Measurements from ENCODE around the gene LMCD1. TPM values are rescaled to one million over a fixed set of nuclear protein-coding genes. Genes with fewer than 3 reads are reported as not detected.

LMCD1 gene
- total RNA-seq, 1 donor from 2014 or later = 1.3 TPM

DNA sequence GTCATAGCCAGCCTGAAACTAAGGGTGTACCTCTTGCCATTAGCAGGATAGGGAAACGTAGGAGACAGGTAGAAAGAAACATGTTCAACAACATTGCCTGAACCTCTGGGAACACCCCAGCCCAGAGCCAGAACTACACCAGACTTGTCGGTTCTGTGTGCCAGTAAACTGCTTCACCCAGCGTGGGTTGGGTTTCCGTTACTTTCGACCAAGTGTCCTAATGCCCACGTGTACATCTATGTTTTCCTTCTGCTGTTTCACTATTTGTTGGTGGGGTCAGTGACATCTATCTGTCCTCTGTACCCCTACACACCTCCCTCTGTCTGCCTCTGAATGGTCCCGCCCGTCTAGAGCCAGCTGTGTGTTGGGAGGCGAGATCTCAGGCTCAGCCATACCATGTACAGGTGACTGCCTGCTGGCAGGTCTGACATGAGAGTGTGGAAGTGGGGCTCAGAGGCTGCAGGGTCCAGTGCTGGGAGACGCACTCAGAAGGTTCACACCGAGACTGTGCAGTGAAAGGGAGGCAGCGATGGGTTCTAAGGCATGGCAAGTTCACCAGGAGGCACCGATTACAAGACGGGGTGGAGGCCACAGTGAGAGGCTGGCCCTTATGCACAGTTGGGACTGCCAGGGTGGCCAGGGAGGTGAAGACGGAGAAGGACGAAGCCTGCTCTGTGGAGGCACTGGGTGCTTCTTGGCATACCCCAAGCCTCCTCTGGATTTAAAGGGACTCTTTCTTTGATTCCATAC lies 106.6 kb downstream of the LMCD1 start:
- Mint-ChIP-seq H3K36me3 (ENCODE audit: unreplicated experiment) (peaks cover 4% of the 10 kb centered on the region), H3K4me1 (ENCODE audit: low read depth, unreplicated experiment) (peaks cover 9% of the 10 kb centered on the region), H3K9me3 (ENCODE audit: unreplicated experiment) (no peaks in the 10 kb centered on the region), H3K27me3 (ENCODE audit: unreplicated experiment) (peaks cover 1% of the 10 kb centered on the region), H3K27ac (ENCODE audit: unreplicated experiment) (no peak overlapping the region), H3K4me3 (ENCODE audit: unreplicated experiment) (no peak overlapping the region)
- TF ChIP-seq, protein P1, sequence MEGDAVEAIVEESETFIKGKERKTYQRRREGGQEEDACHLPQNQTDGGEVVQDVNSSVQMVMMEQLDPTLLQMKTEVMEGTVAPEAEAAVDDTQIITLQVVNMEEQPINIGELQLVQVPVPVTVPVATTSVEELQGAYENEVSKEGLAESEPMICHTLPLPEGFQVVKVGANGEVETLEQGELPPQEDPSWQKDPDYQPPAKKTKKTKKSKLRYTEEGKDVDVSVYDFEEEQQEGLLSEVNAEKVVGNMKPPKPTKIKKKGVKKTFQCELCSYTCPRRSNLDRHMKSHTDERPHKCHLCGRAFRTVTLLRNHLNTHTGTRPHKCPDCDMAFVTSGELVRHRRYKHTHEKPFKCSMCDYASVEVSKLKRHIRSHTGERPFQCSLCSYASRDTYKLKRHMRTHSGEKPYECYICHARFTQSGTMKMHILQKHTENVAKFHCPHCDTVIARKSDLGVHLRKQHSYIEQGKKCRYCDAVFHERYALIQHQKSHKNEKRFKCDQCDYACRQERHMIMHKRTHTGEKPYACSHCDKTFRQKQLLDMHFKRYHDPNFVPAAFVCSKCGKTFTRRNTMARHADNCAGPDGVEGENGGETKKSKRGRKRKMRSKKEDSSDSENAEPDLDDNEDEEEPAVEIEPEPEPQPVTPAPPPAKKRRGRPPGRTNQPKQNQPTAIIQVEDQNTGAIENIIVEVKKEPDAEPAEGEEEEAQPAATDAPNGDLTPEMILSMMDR (IDR thresholded peaks at IDR 0.05; ENCODE audit: partially characterized antibody, unreplicated experiment) = no peak
- DNase-seq = no peak

DNA sequence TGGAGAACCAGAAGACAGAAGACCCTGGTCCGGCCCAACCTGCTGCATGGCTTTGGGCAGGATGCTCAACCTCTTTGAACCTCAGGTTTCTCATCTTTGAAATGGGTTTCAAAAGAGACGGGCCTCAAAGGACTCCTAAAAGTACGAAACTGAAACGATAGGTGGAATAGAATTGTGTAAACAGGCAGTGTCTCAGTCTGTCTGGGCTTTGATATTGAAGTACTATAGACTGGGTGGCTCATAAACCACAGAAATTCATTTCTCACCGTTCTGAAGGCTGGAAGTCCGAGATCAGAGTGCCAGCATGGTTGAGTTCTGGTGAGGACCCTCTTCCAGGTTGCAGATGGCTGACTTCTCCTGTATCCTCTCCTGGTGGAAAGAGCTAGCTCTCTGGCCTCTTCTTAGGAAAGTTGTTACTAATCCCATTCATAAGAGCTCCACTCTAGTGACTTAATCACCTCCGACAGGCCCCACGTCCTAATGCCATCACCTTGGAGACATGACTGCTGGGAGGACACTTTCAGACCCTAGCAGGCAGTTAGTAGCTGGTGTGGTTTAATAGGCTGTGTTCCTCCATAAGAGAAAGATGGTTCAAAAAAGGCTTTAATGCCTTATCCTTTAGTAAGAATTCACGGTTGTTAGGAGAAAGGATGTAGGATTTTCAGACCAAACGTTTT lies 107.3 kb downstream of the LMCD1 start:
- Mint-ChIP-seq H3K4me1 (ENCODE audit: low read depth, unreplicated experiment) (peaks cover 9% of the 10 kb centered on the region), H3K27me3 (ENCODE audit: unreplicated experiment) (peaks cover 1% of the 10 kb centered on the region), H3K4me3 (ENCODE audit: unreplicated experiment) (no peak overlapping the region), H3K27ac (ENCODE audit: unreplicated experiment) (no peak overlapping the region), H3K9me3 (ENCODE audit: unreplicated experiment) (no peaks in the 10 kb centered on the region), H3K36me3 (ENCODE audit: unreplicated experiment) (peaks cover 4% of the 10 kb centered on the region)
- no peak for DNase-seq
- TF ChIP-seq, protein P1 (IDR thresholded peaks at IDR 0.05; ENCODE audit: partially characterized antibody, unreplicated experiment) = no peak

DNA sequence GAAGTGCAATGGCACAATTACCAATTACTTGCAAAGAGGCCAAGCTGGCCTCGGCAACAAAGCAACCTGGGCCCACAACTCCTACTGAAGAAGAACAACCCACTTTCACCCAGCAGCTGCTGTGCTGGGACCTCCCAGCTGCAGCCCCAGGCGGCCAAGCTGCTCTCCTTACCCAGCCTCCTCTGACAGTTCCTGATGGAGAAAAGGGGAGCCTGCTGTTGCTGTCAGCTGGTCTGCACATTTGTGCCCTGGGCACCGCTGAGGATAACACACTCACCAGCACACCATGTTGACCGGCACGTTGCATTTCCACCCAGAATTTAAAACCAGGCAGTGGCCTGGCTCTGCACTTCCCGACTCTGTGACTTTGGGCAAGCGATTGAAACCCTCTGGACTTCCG lies 109.3 kb downstream of the LMCD1 start:
- no peaks in the 10 kb centered on the region for H3K27me3 Mint-ChIP-seq (ENCODE audit: unreplicated experiment)
- DNase-seq = no peak
- no peak overlapping the region for H3K27ac Mint-ChIP-seq (ENCODE audit: unreplicated experiment)
- peaks cover 4% of the 10 kb centered on the region for H3K36me3 Mint-ChIP-seq (ENCODE audit: unreplicated experiment)
- H3K4me3 Mint-ChIP-seq (ENCODE audit: unreplicated experiment) = no peak overlapping the region
- H3K9me3 Mint-ChIP-seq (ENCODE audit: unreplicated experiment) = no peaks in the 10 kb centered on the region
- TF ChIP-seq, protein P1 (IDR thresholded peaks at IDR 0.05; ENCODE audit: partially characterized antibody, unreplicated experiment) = no peak
- H3K4me1 Mint-ChIP-seq (ENCODE audit: low read depth, unreplicated experiment) = peaks cover 9% of the 10 kb centered on the region

DNA sequence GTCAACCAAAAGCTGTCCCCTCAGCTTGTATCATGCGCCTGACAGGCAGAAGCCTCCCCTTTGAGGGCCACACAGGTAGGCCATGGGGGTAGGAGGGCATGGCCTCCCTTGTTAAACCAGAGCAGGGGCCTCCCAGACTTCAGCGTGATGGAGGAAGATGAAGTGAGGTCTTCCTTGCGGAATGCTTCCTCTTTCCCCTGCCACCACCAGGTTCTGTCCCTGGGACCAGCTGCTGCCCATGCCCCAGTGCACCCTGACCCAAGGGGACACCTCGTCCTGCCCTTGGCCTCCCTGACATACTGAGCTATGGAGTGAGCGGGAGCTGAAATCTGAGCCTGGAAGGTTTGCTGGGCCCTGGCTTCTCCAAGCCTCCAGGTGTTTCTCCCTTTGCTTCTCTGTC lies 116.3 kb downstream of the LMCD1 start:
- no peaks in the 10 kb centered on the region for H3K27me3 Mint-ChIP-seq (ENCODE audit: unreplicated experiment)
- H3K9me3 Mint-ChIP-seq (ENCODE audit: unreplicated experiment) = peaks cover 2% of the 10 kb centered on the region
- H3K4me1 Mint-ChIP-seq (ENCODE audit: low read depth, unreplicated experiment) = no peaks in the 10 kb centered on the region
- no peak overlapping the region for H3K27ac Mint-ChIP-seq (ENCODE audit: unreplicated experiment)
- DNase-seq = no peak
- no peak overlapping the region for H3K4me3 Mint-ChIP-seq (ENCODE audit: unreplicated experiment)
- TF ChIP-seq, protein P1 (IDR thresholded peaks at IDR 0.05; ENCODE audit: partially characterized antibody, unreplicated experiment) = no peak
- H3K36me3 Mint-ChIP-seq (ENCODE audit: unreplicated experiment) = no peaks in the 10 kb centered on the region

DNA sequence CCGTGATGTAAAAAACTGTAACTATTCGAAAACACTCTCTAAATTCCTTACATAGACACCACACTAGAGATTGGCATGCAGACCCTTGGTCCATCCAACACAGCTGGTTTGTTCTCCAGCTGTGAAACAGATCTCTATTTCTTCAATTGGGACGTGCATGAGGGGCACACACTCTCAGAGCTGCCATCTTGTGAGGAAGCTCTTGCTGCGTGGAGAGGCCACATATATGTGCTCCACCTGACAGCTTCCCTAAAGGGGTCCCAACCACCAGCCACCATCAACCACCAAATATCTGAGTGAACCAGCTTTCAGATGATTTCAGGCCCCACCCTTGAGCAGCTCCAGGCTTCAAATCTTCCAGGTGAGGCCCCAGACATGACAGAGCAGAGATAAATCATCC lies 117.3 kb downstream of the LMCD1 start:
- H3K4me1 Mint-ChIP-seq (ENCODE audit: low read depth, unreplicated experiment) = peaks cover 6% of the 10 kb centered on the region
- H3K27ac Mint-ChIP-seq (ENCODE audit: unreplicated experiment) = no peak overlapping the region
- peaks cover 2% of the 10 kb centered on the region for H3K9me3 Mint-ChIP-seq (ENCODE audit: unreplicated experiment)
- no peak overlapping the region for H3K4me3 Mint-ChIP-seq (ENCODE audit: unreplicated experiment)
- TF ChIP-seq, protein P1 (IDR thresholded peaks at IDR 0.05; ENCODE audit: partially characterized antibody, unreplicated experiment) = no peak
- no peak for DNase-seq
- no peaks in the 10 kb centered on the region for H3K27me3 Mint-ChIP-seq (ENCODE audit: unreplicated experiment)
- no peaks in the 10 kb centered on the region for H3K36me3 Mint-ChIP-seq (ENCODE audit: unreplicated experiment)
